ENCODE data around the gene ANKMY2.

ANKMY2 gene

DNA sequence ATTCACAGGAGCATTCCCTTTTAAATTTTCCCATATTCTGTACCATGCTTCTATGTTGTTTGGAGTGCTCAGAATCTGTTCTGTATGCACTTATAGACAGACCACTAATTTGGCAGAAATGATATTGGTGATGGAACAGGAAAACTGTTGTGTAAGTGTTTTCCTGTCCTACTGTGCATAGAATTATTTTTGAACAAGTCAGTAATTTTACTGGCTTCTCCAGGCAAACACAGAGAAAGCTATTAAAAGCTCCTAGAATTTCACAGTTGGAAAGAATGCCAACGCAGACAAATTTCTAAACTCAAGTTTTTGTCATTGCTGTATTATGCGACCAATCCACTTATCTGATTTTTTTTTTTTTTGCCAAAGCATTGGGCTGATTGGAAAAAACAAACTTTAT, 55.7 kb downstream of the ANKMY2 start:
- no peak overlapping the region for H3K4me3 Mint-ChIP-seq
- H3K27me3 Mint-ChIP-seq: no peaks in the 10 kb centered on the region
- H3K4me1 Mint-ChIP-seq: no peaks in the 10 kb centered on the region
- DNase-seq: no peak
- no peaks in the 10 kb centered on the region for H3K36me3 Mint-ChIP-seq
- H3K9me3 Mint-ChIP-seq: no peaks in the 10 kb centered on the region
- no peak overlapping the region for H3K27ac Mint-ChIP-seq
- CTCF ChIA-PET: interaction anchor here (0.9 kb wide), 1 partner anchor 25 kb away, joined by 3 read pairs; no protein-coding TSS in a partner anchor

- DNase-seq: no peak
- H3K4me3 Mint-ChIP-seq: no peak overlapping the region
- H3K4me1 Mint-ChIP-seq: no peaks in the 10 kb centered on the region
- H3K27me3 Mint-ChIP-seq: no peaks in the 10 kb centered on the region
- H3K36me3 Mint-ChIP-seq: no peaks in the 10 kb centered on the region
- no peak overlapping the region for H3K27ac Mint-ChIP-seq
- no peaks in the 10 kb centered on the region for H3K9me3 Mint-ChIP-seq
- CTCF ChIA-PET: no interaction called here
These were observed 57.8 kb downstream of the ANKMY2 start for GRCh38 chr7:16587790-16588189.

DNA sequence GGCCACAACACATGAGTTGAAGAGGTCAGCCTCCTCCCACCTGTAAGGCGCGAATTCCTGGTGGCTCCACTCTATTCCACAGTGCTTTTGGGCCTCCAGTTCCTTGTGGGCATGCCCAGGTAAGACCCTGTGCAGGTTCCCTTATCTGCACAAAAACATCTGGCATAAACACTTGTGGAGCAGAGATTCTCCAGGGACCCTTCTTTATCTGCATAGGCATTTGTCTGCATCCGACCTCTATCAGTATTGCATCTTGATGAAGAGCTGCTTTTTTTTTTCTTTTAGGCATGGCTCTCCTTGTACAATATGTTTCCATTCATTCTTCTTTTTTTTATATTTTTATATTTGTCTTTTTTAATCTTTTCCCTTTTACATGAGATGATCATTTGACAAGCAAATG, 58.4 kb downstream of the ANKMY2 start:
- no peaks in the 10 kb centered on the region for H3K4me1 Mint-ChIP-seq
- CTCF ChIA-PET: no interaction called here
- H3K27ac Mint-ChIP-seq: no peak overlapping the region
- H3K27me3 Mint-ChIP-seq: no peaks in the 10 kb centered on the region
- H3K36me3 Mint-ChIP-seq: no peaks in the 10 kb centered on the region
- H3K9me3 Mint-ChIP-seq: no peaks in the 10 kb centered on the region
- no peak for DNase-seq
- H3K4me3 Mint-ChIP-seq: no peak overlapping the region

DNA sequence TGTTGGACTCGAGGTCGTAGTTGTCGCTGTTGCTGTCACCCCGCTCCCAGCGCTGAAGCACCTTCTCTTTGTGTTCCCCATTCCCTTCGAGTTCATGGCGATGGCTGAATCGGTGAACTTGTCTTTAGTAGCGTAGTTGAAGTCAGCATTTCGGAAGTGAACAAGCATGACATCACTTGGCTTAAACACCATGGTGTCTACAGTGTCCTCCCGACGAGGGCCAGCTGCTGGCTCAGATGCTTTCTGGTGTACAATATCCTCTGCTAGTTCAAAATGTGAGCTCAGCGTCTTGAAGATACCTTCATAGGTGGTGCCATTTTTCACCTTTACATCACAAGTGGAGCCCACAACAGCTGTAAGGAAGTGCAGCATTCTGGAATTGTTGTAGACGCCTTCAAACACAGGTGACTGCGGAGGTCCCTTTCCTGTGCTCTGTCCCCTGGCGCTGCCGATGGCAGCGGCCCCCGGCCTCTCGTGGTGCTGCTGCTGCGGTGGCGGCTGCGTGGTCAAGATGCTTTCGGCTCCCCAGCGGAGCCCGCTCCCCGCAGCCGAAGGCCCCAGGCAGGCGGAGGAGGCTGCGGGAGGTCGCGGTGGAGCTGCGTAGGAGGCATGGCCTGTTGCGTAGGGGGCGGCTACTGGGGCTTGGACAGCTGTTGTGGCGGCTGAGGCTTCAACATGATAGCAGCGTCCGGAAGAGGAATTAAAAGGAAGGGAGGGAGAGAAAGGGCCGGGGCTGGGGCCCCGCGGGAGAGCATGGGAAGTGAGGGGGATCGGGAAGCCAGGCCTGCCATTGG, 59.3 kb downstream of the ANKMY2 start:
- Mint-ChIP-seq H3K9me3 (no peaks in the 10 kb centered on the region), H3K36me3 (no peaks in the 10 kb centered on the region), H3K4me1 (no peaks in the 10 kb centered on the region), H3K27me3 (no peaks in the 10 kb centered on the region), H3K4me3 (no peak overlapping the region), H3K27ac (no peak overlapping the region)
- no peak for DNase-seq
- CTCF ChIA-PET: no interaction called here

DNA sequence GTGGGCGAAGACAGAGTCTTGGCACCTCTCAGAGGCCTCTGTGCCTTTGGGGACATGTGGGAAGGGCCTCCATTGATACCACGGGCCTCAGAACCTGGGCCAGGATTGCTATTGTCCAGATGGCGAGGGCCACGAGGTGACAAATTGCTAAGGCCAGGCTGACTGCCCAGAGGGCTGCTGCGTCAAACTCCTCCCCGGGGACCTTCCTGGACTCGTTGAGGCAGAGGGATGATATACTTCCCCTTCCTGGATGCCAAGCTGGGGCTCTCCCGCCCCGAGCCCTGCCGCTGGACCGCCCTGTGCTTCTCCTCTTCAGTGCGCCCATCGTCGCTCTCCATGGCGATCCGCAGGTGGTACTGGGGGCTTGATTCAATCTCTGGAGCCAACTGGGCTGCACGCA, 60.0 kb downstream of the ANKMY2 start:
- Mint-ChIP-seq H3K27me3 (no peaks in the 10 kb centered on the region), H3K4me3 (no peak overlapping the region), H3K27ac (peak overlapping the region; percentile 83), H3K36me3 (no peaks in the 10 kb centered on the region), H3K9me3 (no peaks in the 10 kb centered on the region), H3K4me1 (no peaks in the 10 kb centered on the region)
- DNase-seq: no peak
- CTCF ChIA-PET: no interaction called here

- CTCF ChIA-PET: no interaction called here
- no peaks in the 10 kb centered on the region for H3K36me3 Mint-ChIP-seq
- no peaks in the 10 kb centered on the region for H3K9me3 Mint-ChIP-seq
- H3K27me3 Mint-ChIP-seq: no peaks in the 10 kb centered on the region
- no peaks in the 10 kb centered on the region for H3K4me1 Mint-ChIP-seq
- DNase-seq: no peak
- no peak overlapping the region for H3K27ac Mint-ChIP-seq
- H3K4me3 Mint-ChIP-seq: no peak overlapping the region
These were observed 61.7 kb downstream of the ANKMY2 start for GRCh38 chr7:16583834-16584233.

DNA sequence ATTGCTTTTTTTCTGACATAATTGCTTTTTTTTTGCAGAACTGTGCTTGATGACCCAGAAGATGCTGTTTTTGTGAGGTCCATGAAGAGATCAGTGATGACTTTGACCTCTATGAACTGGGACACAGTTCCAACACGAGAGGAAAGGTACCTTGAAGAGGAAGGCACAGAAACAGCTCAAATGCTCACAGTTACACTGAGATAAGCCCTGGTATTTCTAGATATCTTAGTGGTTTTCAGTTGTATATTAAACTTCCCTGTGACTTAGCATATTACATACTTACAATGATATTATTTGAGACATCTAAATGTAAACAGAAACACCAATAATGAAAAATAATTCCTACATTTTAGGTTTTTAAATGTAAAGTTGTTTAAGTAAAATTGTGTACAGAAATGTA, 64.3 kb downstream of the ANKMY2 start:
- Mint-ChIP-seq H3K36me3 (no peaks in the 10 kb centered on the region), H3K27me3 (no peaks in the 10 kb centered on the region), H3K27ac (no peak overlapping the region), H3K4me1 (no peaks in the 10 kb centered on the region), H3K9me3 (no peaks in the 10 kb centered on the region), H3K4me3 (no peak overlapping the region)
- no peak for DNase-seq
- CTCF ChIA-PET: no interaction called here

DNA sequence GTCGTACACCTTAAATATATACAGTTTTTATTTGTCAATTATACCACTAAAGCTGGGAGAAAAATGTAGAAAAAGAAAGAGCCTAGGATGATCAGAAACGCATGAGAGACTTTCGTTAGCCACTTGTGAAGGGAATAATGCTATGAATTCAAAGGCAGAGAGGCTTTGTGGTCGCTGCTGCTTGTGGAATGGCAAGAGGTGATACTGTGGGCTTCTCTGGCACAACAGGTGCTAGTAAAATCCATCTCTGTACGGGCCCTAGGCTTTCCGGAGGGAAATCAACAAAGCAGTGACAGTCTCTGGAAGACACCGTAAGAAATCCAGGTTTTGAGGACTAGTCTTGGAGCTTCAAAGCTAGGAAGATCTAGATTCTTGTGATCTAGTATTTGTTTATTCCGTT, 66.3 kb downstream of the ANKMY2 start:
- Mint-ChIP-seq H3K4me1 (no peaks in the 10 kb centered on the region), H3K9me3 (no peaks in the 10 kb centered on the region), H3K36me3 (no peaks in the 10 kb centered on the region), H3K27me3 (no peaks in the 10 kb centered on the region), H3K4me3 (no peak overlapping the region), H3K27ac (no peak overlapping the region)
- CTCF ChIA-PET: no interaction called here
- no peak for DNase-seq

DNA sequence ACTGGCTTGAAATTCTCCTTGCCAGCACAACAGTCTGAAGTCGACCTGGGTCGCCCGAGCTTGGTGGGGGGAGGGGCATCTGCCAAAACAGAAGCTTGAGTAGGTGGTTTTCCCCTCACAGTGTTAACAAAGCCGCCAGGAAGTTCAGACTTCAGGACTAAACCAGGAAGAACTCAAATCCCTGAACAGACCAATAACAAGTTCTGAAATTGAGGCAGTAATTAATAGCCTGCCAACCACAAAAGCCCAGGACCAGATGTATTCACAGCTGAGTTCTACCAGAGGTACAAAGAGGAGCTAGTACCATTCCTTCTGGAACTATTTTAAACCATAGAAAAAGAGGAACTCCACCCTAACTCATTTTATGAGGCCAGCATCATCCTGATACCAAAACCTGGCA, 73.6 kb downstream of the ANKMY2 start:
- no peaks in the 10 kb centered on the region for H3K36me3 Mint-ChIP-seq
- H3K4me3 Mint-ChIP-seq: no peak overlapping the region
- no peak overlapping the region for H3K27ac Mint-ChIP-seq
- CTCF ChIA-PET: interaction anchor here (1.2 kb wide), 1 partner anchor 139 kb away, joined by 3 read pairs; no protein-coding TSS in a partner anchor
- H3K4me1 Mint-ChIP-seq: no peaks in the 10 kb centered on the region
- no peak for DNase-seq
- H3K9me3 Mint-ChIP-seq: no peaks in the 10 kb centered on the region
- H3K27me3 Mint-ChIP-seq: no peaks in the 10 kb centered on the region

DNA sequence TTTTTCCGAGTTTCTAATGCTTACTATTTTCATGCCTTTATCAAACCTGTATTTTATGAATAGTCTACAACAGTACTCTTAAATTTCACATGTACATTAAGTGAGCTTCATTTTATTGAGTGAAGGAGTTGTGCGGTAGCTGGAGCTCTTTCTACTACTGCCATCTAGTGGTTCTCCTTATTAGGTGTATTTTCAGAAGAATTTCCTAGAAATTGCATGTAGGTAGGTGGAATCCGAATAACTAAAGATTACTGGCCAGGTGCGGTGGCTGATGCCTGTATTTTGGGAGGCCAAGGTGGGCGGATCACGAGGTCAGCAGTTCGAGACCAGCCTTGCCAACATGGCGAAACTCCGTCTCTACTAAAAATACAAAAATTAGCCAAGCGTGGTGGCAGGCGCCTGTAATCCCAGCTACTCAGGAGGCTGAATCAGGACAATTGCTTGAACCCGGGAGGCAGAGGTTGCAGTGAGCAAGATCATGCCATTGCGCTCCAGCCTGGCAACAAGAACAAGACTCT, 80.6 kb downstream of the ANKMY2 start:
- H3K4me1 Mint-ChIP-seq: peaks cover 22% of the 10 kb centered on the region
- CTCF ChIA-PET: interaction anchor here (0.6 to 4.1 kb wide), 24 partner anchors 13 to 499 kb away, joined by 3 to 63 read pairs (median 3); partner anchors contain the start of genes ANKMY2, BZW2 and CRPPA
- no peak overlapping the region for H3K4me3 Mint-ChIP-seq
- no peaks in the 10 kb centered on the region for H3K36me3 Mint-ChIP-seq
- H3K27ac Mint-ChIP-seq: no peak overlapping the region
- no peaks in the 10 kb centered on the region for H3K27me3 Mint-ChIP-seq
- DNase-seq: no peak
- no peaks in the 10 kb centered on the region for H3K9me3 Mint-ChIP-seq

- H3K27ac Mint-ChIP-seq: no peak overlapping the region
- no peaks in the 10 kb centered on the region for H3K27me3 Mint-ChIP-seq
- peaks cover 22% of the 10 kb centered on the region for H3K4me1 Mint-ChIP-seq
- CTCF ChIA-PET: interaction anchor here (0.8 to 4.1 kb wide), 16 partner anchors 14 to 490 kb away, joined by 3 to 63 read pairs (median 4); partner anchors contain the start of gene CRPPA
- H3K36me3 Mint-ChIP-seq: no peaks in the 10 kb centered on the region
- no peak for DNase-seq
- H3K9me3 Mint-ChIP-seq: no peaks in the 10 kb centered on the region
- no peak overlapping the region for H3K4me3 Mint-ChIP-seq
These were observed 81.6 kb downstream of the ANKMY2 start for GRCh38 chr7:16564023-16564380.

DNA sequence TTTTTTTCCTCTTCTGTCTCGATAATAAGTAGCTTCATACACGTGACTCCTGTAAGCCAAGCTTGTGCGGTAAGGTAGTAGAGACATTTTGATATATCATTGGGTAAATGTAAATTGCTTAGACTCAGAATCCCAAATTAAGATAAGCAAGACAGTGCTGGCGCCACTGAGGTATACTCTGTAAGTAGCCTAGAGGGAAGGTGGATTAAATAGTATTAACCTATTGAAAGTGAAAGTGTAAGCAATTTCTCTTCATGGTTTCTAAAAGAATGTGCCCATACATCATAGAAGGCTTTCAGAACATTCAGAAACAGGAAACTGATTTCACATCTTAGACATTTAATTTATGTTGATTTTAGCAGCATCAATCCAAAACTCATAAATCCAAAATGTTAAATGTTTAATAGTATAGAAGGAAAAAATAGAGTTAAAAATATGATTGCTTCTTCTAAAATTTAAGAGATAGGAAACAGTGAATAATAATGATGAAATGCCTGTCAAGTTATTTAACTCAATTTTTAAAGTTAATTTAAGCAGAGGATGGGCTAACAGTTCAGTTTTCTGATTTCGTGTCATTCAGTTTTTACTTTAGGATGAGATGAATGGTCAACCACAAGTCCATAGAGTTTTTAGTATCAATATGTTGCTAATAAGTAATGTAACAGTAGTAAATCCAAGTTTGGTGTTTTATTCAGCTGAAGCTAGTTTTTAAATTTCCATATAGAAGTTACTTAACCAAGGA, 82.1 kb downstream of the ANKMY2 start:
- DNase-seq: no peak
- peak overlapping the region; percentile 59 for H3K27ac Mint-ChIP-seq
- CTCF ChIA-PET: interaction anchor here (4.1 kb wide), 1 partner anchor 132 kb away, joined by 63 read pairs; no protein-coding TSS in a partner anchor
- no peaks in the 10 kb centered on the region for H3K9me3 Mint-ChIP-seq
- no peaks in the 10 kb centered on the region for H3K36me3 Mint-ChIP-seq
- H3K4me3 Mint-ChIP-seq: peak overlapping the region; percentile 55
- H3K4me1 Mint-ChIP-seq: peaks cover 22% of the 10 kb centered on the region
- no peaks in the 10 kb centered on the region for H3K27me3 Mint-ChIP-seq

DNA sequence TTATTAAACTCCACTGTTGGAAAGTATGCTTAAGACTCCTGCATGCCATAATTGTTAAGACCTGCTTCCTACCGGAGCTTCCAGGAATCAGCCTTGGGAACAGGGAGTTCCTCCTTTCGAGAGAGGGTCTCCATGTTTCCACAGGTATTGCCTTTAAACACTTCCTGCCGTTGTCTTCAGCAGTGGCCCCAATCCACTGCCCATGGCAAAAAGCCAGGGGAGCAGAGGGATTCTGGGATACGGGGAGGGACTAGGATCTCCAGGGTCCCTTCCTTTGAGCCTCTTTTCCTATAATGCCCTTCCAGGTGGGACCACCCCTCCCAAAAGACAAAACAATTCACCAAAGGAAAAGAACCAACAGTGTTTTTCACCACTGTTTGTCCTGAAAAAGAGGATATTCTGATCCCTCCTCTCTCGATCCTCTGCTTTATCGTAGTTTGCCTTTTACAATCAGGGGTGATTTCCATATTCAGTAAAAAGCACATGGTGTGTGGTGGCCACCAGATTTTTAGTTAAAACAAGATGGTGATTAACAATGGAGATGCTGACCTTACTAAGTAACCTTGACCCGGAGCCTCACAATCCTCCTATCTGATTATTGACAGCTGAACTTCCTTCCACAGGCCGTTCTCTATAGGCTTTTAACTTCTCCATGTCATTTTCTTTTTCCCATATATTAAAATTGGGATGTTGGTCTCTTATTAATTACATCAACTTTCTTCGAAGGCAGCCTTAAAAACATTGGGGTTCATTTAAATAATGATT, 82.9 kb downstream of the ANKMY2 start:
- Mint-ChIP-seq H3K27me3 (no peaks in the 10 kb centered on the region), H3K4me3 (no peak overlapping the region), H3K27ac (no peak overlapping the region), H3K36me3 (no peaks in the 10 kb centered on the region), H3K4me1 (peaks cover 22% of the 10 kb centered on the region), H3K9me3 (no peaks in the 10 kb centered on the region)
- CTCF ChIA-PET: interaction anchor here (4.1 kb wide), 1 partner anchor 131 kb away, joined by 63 read pairs; no protein-coding TSS in a partner anchor
- no peak for DNase-seq

GRCh38 chr7:16561943-16562342, 83.6 kb downstream of the ANKMY2 start:
- H3K36me3 Mint-ChIP-seq: no peaks in the 10 kb centered on the region
- no peaks in the 10 kb centered on the region for H3K27me3 Mint-ChIP-seq
- no peak for DNase-seq
- CTCF ChIA-PET: no interaction called here
- H3K27ac Mint-ChIP-seq: no peak overlapping the region
- H3K4me3 Mint-ChIP-seq: no peak overlapping the region
- H3K4me1 Mint-ChIP-seq: peaks cover 22% of the 10 kb centered on the region
- H3K9me3 Mint-ChIP-seq: no peaks in the 10 kb centered on the region
